ENCODE results near the gene ITM2C.
A peak's percentile ranks its signal among the peaks of the same experiment; 100 is the strongest.

DNA sequence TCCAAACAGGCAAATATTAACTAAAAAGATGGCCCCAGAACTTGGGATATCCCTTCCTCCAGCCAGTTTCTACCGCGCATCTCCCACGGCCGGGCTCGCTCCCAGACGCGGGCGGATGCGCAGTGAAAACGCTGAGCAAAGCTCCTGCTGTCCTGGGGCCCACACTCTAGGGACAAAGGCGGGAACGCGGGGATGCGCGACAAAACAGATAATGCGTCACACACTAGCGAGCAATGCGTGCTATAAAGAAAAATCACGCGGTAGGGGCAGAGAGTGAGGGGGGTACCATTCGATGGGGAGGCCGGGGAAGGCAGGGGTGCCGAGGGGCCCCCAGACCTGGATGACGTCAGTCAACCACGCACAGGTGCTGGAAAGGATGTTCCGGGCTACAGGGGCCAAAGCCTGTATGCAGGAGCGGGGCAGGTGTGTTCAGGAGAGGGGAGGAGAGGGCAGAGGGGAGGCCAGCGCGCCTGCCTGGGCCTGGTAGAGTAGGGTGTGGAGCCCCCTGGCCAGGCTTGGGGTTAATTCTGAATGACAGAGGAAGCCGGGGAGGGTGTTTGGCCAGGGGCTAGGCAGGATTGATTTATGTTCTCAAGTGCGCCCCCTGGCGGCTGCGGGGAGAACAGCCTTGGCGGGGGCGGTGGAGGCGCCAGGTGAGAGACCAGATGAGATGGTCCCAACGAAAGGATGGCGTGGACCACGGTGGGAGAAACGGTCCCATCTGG, 14.9 kb upstream of the ITM2C start:
- TF ChIP-seq, protein P1, sequence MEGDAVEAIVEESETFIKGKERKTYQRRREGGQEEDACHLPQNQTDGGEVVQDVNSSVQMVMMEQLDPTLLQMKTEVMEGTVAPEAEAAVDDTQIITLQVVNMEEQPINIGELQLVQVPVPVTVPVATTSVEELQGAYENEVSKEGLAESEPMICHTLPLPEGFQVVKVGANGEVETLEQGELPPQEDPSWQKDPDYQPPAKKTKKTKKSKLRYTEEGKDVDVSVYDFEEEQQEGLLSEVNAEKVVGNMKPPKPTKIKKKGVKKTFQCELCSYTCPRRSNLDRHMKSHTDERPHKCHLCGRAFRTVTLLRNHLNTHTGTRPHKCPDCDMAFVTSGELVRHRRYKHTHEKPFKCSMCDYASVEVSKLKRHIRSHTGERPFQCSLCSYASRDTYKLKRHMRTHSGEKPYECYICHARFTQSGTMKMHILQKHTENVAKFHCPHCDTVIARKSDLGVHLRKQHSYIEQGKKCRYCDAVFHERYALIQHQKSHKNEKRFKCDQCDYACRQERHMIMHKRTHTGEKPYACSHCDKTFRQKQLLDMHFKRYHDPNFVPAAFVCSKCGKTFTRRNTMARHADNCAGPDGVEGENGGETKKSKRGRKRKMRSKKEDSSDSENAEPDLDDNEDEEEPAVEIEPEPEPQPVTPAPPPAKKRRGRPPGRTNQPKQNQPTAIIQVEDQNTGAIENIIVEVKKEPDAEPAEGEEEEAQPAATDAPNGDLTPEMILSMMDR (IDR thresholded peaks at IDR 0.05) = peak; percentile 92
- no peak for TF ChIP-seq EZH2 (IDR thresholded peaks at IDR 0.05; ENCODE audit: borderline replicate concordance, insufficient read depth, low read depth, low read length, poor library complexity, severe bottlenecking)
